Esophagus muscularis mucosa (tissue), 4 donors: ENCODE results near the gene PYGB. TPM values are rescaled to one million over a fixed set of nuclear protein-coding genes. Genes with fewer than 3 reads are reported as not detected.
A peak's percentile ranks its signal among the peaks of the same experiment; 100 is the strongest.

Experiments used
- DNase-seq: peaks from one replicate; pipeline ENCODE4 v3.0.0-alpha.2; 2017; ENCODE audit errors: extremely low spot score
- H3K27ac ChIP-seq, 4 donors: fragments of 200-600 bp; sonication (generic); replicated peaks in 1 of 4; 1 replicate in 3 of 4; 2 replicates in 1 of 4; pipeline ENCODE4 v1.5.1; 2016 to 2019; ENCODE audit warnings: mild to moderate bottlenecking in 1 of 4
- H3K27me3 ChIP-seq, 4 donors: fragments of 200-600 bp; sonication (generic); one replicate each; pipeline versions ENCODE4 v1.5.1 to v1.6.0; 2016 to 2019
- H3K36me3 ChIP-seq, 4 donors: fragments of 200-600 bp; sonication (generic); one replicate each; pipeline ENCODE4 v1.5.1; 2016 to 2019
- H3K4me1 ChIP-seq, 4 donors: fragments of 200-600 bp; sonication (generic); one replicate each; pipeline ENCODE4 v1.5.1; 2016 to 2019
- H3K4me3 ChIP-seq, 4 donors: fragments of 200-600 bp; sonication (generic); 1 replicate in 2 of 4; 2 replicates in 2 of 4; pipeline ENCODE4 v1.5.1; 2016 to 2019; ENCODE audit warnings: mild to moderate bottlenecking in 4 of 4, moderate library complexity in 1 of 4
- H3K9me3 ChIP-seq, 4 donors: fragments of 200-600 bp; sonication (generic); 1 replicate in 3 of 4; 2 replicates in 1 of 4; pipeline ENCODE4 v1.5.1; 2016 to 2019
- EP300 ChIP-seq: sonication (generic); formaldehyde crosslinking; IDR thresholded peaks from one replicate; pipeline ENCODE4 v1.6.1; 2017; ENCODE audit warnings: antibody characterized with exemption
- POLR2A ChIP-seq: fragments of 450-650 bp; IDR thresholded peaks from one replicate; pipeline ENCODE4 v1.6.1; 2017; ENCODE audit warnings: antibody characterized with exemption, moderate library complexity, mild to moderate bottlenecking, low read depth
- POLR2AphosphoS5 ChIP-seq, 2 donors: sonication (generic); formaldehyde crosslinking; IDR thresholded peaks; one replicate each; pipeline ENCODE4 v1.6.1; 2017; ENCODE audit warnings: antibody characterized with exemption in 2 of 2
- WGBS: methylation state at CpG from one replicate; pipeline ENCODE4 v1.1.5; 2018; 5-methylcytosine and 5-hydroxymethylcytosine counted together
- intact Hi-C: fragments of 100-400 bp; cut with DNase I; formaldehyde crosslinking; loops from one replicate; pipeline ENCODE4 v1.15.1; 2023
- total RNA-seq, 4 donors: library from RNA; depleted of rRNA; stranded (reverse); fragments of >200 nt; gene quantifications; one replicate each; pipeline versions ENCODE4 v1.1.0 to v1.2.1, GENCODE V29; 2016
- TF ChIP-seq, protein P1 (sequence below), 3 experiments: fragments of 200-600 bp in 2 of 3; fragments of 450-650 bp in 1 of 3; sonication (generic) in 2 of 3; IDR thresholded peaks; one replicate each; pipeline ENCODE4 v1.5.1; 2017 to 2019; ENCODE audit warnings: antibody characterized with exemption in 3 of 3, mild to moderate bottlenecking in 2 of 3, moderate library complexity in 1 of 3

Gene PYGB
- total RNA-seq, 4 donors from 2014 or later: 398 to 632 (median 462) TPM

GRCh38 chr20:25301357-25301920 lies 53.6 kb downstream of the PYGB start:
- intact Hi-C loops: no loop called here

DNA sequence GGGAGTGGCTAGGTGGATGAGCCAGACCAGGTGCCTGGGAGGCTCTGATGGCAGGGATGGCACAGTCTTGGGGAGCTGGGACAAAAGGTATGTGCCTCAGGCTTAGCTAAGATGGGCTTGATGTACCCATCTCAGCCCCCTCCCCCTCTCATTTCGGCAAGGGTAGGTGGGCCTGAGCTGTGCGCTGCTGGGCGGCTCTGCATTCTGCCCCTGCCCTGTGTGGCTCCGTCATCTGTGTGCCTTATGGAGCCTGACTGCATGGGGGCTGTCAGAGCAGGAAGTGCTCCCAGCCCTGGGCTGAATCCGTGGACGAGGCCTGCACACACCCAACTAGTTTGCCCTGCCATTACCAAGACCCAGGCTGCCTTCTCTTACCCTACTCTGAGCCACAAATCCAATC lies 54.7 kb downstream of the PYGB start:
- intact Hi-C loops: no loop called here
- no peak overlapping the region for H3K4me3 ChIP-seq
- peaks cover 0 to 26% (median 8%) of the 10 kb centered on the region in 4 donors for H3K4me1 ChIP-seq
- peaks cover 1 to 72% (median 47%) of the 10 kb centered on the region in 4 donors for H3K36me3 ChIP-seq
- WGBS: 88% methylated on average over 6 of the region's 6 CpGs
- H3K27ac ChIP-seq: peak overlapping the region in 2 of 4 donors; percentile 54 to 55
- no peaks in the 10 kb centered on the region for H3K27me3 ChIP-seq
- no peak for DNase-seq
- TF ChIP-seq POLR2A (no peak), EP300 (no peak), POLR2AphosphoS5 (IDR thresholded peaks at IDR 0.05) (no peak)
- TF ChIP-seq, protein P1, sequence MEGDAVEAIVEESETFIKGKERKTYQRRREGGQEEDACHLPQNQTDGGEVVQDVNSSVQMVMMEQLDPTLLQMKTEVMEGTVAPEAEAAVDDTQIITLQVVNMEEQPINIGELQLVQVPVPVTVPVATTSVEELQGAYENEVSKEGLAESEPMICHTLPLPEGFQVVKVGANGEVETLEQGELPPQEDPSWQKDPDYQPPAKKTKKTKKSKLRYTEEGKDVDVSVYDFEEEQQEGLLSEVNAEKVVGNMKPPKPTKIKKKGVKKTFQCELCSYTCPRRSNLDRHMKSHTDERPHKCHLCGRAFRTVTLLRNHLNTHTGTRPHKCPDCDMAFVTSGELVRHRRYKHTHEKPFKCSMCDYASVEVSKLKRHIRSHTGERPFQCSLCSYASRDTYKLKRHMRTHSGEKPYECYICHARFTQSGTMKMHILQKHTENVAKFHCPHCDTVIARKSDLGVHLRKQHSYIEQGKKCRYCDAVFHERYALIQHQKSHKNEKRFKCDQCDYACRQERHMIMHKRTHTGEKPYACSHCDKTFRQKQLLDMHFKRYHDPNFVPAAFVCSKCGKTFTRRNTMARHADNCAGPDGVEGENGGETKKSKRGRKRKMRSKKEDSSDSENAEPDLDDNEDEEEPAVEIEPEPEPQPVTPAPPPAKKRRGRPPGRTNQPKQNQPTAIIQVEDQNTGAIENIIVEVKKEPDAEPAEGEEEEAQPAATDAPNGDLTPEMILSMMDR (IDR thresholded peaks at IDR 0.05): no peak
- no peaks in the 10 kb centered on the region for H3K9me3 ChIP-seq

More at GRCh38 chr20:25301357-25301920, 53.6 kb downstream of the PYGB start:
- TF ChIP-seq, protein P1 (IDR thresholded peaks at IDR 0.05): no peak
- TF ChIP-seq POLR2A: no peak
- Histone ChIP-seq H3K36me3 (peaks cover 6 to 75% (median 55%) of the 10 kb centered on the region in 4 donors), H3K27me3 (no peaks in the 10 kb centered on the region), H3K27ac (peak overlapping the region; percentile 1 to 55 (median 40)), H3K4me3 (no peak overlapping the region), H3K9me3 (no peaks in the 10 kb centered on the region), H3K4me1 (peaks cover 3 to 38% (median 16%) of the 10 kb centered on the region in 4 donors)
- WGBS: 57% methylated on average over 1 of the region's 9 CpGs
- DNase-seq: no peak

- Histone ChIP-seq H3K9me3 (no peaks in the 10 kb centered on the region), H3K4me1 (peaks cover 0 to 25% (median 7%) of the 10 kb centered on the region in 4 donors), H3K36me3 (peaks cover 0 to 72% (median 46%) of the 10 kb centered on the region in 4 donors), H3K27ac (no peak overlapping the region), H3K4me3 (no peak overlapping the region), H3K27me3 (no peaks in the 10 kb centered on the region)
- no peak for TF ChIP-seq POLR2A
- no peak for TF ChIP-seq EP300
- TF ChIP-seq, protein P1 (IDR thresholded peaks at IDR 0.05): no peak
- TF ChIP-seq POLR2AphosphoS5 (IDR thresholded peaks at IDR 0.05): no peak
- 92% methylated on average over 11 of the region's 12 CpGs for WGBS
- intact Hi-C loops: no loop called here
- no peak for DNase-seq
Observed at GRCh38 chr20:25303292-25304024, 55.6 kb downstream of the PYGB start.

GRCh38 chr20:25304025-25304549 lies 56.2 kb downstream of the PYGB start:
- H3K9me3 ChIP-seq: no peaks in the 10 kb centered on the region
- no peak for DNase-seq
- H3K27me3 ChIP-seq: no peaks in the 10 kb centered on the region
- H3K27ac ChIP-seq: no peak overlapping the region
- peaks cover 0 to 25% (median 7%) of the 10 kb centered on the region in 4 donors for H3K4me1 ChIP-seq
- 89% methylated on average over 1 of the region's 11 CpGs for WGBS
- intact Hi-C loops: no loop called here
- H3K4me3 ChIP-seq: no peak overlapping the region
- no peak for TF ChIP-seq POLR2A
- TF ChIP-seq EP300: no peak
- TF ChIP-seq, protein P1 (IDR thresholded peaks at IDR 0.05): no peak
- no peak for TF ChIP-seq POLR2AphosphoS5 (IDR thresholded peaks at IDR 0.05)
- peaks cover 0 to 72% (median 41%) of the 10 kb centered on the region in 4 donors for H3K36me3 ChIP-seq
